ENCODE data around the gene TTC23.
"Not testable (repeated sequence)": the region's sequence is repeated elsewhere in the genome, so short reads cannot be mapped to it uniquely, and the experiment has no call there.

The TTC23 gene

DNA sequence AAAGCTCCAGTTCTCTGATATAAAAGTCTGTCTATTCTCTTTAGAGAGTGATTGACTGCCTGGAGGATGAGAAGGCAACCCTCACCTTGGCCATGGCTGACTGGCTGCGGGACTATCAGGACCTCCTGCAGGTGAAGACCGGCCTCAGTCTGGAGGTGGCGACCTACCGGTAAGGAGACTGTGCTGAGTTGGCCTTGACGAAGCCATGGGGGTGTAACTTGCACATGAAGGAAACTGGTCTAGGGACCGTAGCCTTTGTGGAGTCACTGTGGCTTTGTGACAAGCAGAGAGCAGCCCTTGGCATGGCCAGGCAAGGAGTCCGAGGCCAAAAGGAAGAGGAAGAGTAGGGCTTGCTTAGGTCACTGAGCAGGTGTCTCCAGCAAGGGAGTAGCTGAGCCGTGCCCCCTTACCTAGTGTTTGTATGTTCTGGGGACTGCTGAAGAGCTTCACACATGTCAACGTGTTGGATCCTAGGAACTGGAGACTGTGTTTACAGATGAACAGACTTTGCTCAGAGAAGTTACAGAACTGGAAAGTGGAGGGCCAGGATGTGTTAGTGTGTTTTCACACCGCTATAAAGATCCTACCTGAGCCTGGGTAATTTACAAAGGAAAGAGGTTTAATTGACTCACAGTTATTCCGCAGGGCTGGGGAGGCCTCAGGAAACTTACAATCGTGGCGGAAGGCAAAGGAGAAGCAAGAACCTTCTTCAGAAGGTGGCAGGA lies 135.7 kb downstream of the TTC23 start:
- no peak overlapping the region for H3K4me3 ChIP-seq
- no peak overlapping the region for H3K27ac ChIP-seq

DNA sequence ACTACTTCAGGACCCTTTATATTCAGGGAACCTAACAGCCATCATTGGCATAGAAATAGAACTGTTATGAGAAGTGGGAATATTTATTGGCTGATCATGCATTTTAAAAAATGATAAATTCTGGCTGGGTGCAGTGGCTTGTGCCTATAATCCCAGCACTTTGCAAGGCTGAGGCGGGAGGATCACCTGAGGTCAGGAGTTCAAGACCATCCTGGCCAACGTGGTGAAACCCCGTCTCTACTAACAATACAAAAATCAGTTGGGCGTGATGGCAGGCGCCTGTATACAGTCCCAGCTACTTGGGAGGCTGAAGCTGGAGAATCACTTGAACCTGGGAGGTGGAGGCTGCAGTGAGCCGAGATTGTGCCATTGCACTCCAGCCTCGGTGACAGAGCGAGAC lies 137.7 kb downstream of the TTC23 start:
- not testable (repeated sequence) for H3K4me3 ChIP-seq, H3K27ac ChIP-seq

- Histone ChIP-seq H3K4me3 (no peak overlapping the region), H3K27ac (no peak overlapping the region)
Observed at GRCh38 chr15:99110581-99111320, 138.6 kb downstream of the TTC23 start.

- H3K27ac ChIP-seq: no peak overlapping the region
Observed at GRCh38 chr15:99110093-99110492, 139.3 kb downstream of the TTC23 start.

DNA sequence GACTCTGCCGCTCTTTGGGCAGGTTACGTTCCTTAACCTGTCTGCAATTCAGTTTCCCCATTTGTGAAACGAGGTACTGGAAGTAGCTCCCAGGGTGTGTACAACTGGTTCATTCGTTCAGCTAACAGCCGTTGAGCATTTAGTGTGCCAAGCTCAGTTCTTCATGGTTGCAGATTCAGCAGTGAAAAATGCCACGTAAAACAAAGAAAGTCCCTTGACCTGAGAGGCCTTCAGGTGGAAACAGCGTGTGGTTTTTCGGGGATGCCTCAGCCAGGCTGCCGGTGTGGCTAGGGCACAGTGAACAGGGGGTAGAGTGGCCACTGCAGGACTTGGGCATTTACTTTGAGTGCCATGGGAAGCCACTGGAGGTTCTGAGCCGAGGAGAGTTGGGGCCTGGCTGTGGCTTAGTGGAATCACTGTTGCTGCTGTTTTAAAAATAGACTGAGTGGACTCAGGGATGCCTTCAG lies 139.8 kb downstream of the TTC23 start:
- no peak overlapping the region for H3K4me3 ChIP-seq
- no peak overlapping the region for H3K27ac ChIP-seq

More at GRCh38 chr15:99110093-99110492, 139.3 kb downstream of the TTC23 start:
- no peak overlapping the region for H3K4me3 ChIP-seq

DNA sequence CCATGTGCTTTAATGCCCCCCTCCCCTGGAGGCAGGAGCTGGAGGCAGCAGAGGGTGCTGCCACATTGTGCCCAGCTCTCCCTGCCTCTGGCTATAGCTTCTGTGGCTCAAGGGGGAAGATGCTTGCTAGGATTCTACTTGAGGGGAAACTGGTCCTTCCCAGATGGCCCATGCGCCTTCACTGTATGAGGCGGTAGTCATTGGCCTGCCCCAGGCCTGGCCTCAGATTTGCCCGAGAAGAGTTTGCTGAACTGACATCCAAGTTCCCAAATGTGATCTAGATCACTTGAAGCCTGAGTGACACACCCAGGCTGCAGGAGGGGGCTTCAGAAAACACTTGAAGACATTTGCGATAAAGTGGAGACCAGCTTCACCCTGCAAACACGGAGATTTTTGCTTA lies 140.4 kb downstream of the TTC23 start:
- no peak overlapping the region for H3K27ac ChIP-seq
- H3K4me3 ChIP-seq: no peak overlapping the region

DNA sequence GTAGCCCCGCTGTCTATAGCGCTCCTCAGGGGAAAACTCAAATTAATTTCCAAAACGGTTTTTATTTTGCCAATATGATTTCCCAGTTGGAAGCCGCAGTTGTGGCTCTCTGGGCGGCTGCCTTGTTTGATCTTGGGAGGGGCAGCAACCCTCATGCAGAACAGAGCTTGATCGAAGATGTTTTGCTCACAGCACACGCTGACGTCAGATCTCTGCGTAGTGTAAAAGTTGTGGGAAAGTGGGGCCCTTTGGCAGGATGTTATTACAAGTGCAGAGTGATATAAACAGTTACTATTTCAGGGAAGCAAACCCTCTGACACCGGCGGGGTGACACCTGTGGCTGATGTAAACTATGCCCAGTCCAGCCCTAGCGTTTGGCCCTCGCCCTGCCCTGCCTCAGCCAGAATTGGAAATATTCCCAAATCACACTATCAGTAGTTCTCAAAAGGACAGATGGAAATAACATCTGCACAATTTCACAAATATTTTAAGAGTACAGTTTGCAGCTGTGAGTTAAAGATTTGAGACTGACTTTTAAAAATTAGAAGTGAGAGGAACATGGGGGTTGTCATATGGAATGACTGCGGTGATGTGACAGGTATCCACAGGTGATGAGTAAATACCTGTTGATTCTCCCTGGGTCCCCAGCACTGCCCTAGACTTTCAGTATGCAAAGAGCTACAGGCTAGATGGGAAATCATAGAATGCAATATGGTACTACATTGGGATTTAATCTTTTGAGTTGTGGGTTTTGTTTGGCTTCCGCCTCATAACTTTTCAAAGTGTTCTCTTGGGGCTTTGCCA lies 142.8 kb downstream of the TTC23 start:
- no peak overlapping the region for H3K27ac ChIP-seq

GRCh38 chr15:99105514-99106341 lies 143.7 kb downstream of the TTC23 start:
- Histone ChIP-seq H3K27ac (peak overlapping the region in 1 of 21 experiments; percentile 21), H3K4me3 (peak overlapping the region; percentile 15 to 47 (median 30))

More for the DNA sequence above, 142.8 kb downstream of the TTC23 start:
- peak overlapping the region in 3 of 7 experiments; percentile 15 to 47 (median 36) for H3K4me3 ChIP-seq

DNA sequence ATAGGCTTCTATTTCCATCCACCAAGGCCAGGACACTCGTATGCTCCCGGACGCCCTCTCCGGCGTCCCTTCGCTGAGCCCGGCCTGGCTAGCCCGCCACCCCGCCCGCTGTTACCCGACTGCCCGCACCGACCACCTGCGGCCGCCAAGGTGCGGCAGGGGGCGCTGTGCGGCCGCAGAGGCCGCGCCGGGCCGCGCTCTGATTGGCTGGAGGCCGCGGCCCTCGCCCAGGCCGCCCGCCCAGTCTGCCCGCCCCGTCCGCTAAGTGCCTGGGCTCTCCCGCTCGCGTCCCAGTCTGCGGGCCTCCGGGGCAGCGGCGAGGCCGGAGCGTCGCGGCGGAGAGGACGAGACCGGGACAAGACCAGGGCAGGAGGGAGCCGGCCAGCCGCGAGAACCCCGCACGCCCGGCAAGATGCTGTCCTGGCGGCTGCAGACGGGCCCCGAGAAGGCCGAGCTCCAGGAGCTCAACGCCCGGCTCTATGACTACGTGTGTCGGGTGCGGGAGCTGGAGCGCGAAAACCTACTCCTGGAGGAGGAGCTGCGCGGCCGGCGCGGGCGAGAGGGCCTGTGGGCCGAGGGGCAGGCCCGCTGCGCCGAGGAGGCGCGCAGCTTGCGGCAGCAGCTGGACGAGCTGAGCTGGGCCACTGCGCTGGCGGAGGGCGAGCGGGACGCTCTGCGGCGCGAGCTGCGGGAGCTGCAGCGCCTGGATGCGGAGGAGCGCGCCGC lies 144.4 kb downstream of the TTC23 start, which contains the start of gene SYNM:
Gene SYNM, plus strand, starts transcription at position 293 of the 726 bp plus-strand sequence. Its CDS starts 120 bp downstream, at position 413.
- Histone ChIP-seq H3K27ac (peak within 1 kb of the TSS in 3 of 21 experiments; percentile 3 to 21 (median 12)), H3K4me3 (peak within 1 kb of the TSS; percentile 15 to 47 (median 30))

GRCh38 chr15:99103279-99103678 lies 146.1 kb downstream of the TTC23 start:
- Histone ChIP-seq H3K27ac (no peak overlapping the region), H3K4me3 (no peak overlapping the region)

- Histone ChIP-seq H3K4me3 (no peak overlapping the region), H3K27ac (no peak overlapping the region)
Observed at GRCh38 chr15:99102332-99103235, 146.8 kb downstream of the TTC23 start.

GRCh38 chr15:99101501-99101900 lies 147.9 kb downstream of the TTC23 start:
- H3K4me3 ChIP-seq: no peak overlapping the region
- no peak overlapping the region for H3K27ac ChIP-seq

DNA sequence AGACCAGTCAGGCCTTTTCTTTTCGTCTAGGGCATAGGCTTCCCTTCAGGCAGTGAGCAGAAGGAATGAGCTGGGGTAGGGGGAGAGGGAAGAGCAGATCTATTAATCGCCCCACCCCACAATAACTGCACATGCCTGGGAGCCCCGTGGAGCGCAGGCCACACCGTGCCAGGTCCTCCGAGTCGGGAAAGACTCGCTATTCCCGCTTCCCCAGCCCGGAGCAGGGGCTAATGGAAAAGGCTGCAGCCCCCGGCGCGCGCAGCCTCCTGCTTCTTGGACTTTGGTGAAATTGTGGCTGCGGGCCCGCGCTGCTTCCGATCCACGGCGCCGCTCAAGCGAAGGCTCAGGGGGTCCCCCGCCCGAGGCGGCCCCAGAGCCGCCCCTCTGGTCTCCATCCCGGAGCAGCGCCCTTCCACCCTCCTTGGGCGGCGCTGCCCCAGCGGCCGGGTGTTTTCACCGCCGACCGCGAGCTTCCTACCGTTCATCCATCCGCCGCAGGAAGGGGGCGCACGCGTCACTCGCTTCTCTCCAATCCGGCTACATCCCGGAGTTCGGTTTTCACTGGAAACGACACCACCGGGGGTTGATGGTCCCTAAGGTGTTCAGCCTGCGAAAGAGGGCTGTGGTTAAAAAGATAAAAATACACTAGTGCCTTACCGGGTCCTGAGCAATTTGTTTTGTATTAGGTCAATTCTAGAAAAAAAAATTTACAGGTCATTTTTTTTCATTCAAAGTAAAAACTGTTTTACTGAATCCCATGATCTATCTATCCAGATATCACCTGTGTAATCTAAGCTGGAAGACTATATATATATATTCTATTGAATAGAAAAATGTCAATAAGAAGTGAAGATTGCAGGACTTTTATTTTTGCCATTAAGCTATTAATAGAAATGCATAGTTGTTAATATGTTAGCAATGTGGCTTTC lies 148.9 kb downstream of the TTC23 start:
- Histone ChIP-seq H3K4me3 (peak overlapping the region in 3 of 7 experiments; percentile 4 to 14 (median 12)), H3K27ac (peak overlapping the region in 1 of 21 experiments; percentile 22)

GRCh38 chr15:99099661-99100060 lies 149.7 kb downstream of the TTC23 start:
- no peak overlapping the region for H3K4me3 ChIP-seq
- H3K27ac ChIP-seq: no peak overlapping the region

DNA sequence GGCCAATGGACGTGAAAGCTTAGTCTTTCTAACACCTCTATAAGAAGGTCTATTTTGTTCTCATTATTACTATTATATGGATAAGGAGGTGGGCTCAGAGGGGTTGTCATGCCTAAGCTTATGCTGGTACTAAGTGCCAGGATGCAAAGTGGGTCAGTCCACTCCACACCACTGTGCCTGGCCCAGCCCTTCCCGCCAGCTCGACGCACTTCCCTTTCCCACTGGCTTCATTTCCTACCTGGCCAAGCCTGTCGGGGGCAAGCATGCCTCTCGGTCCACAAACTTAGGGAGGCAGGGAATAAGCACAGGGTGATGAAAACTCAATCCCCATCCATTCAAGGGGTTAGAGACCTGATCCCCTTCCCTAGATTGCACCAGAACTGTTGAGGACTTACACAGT lies 150.4 kb downstream of the TTC23 start:
- H3K27ac ChIP-seq: no peak overlapping the region

GRCh38 chr15:99098426-99098825 lies 151.0 kb downstream of the TTC23 start:
- Histone ChIP-seq H3K27ac (no peak overlapping the region), H3K4me3 (no peak overlapping the region)

More for the DNA sequence above, 150.4 kb downstream of the TTC23 start:
- no peak overlapping the region for H3K4me3 ChIP-seq
